ENCODE data around the gene RANBP9.

Gene RANBP9

DNA sequence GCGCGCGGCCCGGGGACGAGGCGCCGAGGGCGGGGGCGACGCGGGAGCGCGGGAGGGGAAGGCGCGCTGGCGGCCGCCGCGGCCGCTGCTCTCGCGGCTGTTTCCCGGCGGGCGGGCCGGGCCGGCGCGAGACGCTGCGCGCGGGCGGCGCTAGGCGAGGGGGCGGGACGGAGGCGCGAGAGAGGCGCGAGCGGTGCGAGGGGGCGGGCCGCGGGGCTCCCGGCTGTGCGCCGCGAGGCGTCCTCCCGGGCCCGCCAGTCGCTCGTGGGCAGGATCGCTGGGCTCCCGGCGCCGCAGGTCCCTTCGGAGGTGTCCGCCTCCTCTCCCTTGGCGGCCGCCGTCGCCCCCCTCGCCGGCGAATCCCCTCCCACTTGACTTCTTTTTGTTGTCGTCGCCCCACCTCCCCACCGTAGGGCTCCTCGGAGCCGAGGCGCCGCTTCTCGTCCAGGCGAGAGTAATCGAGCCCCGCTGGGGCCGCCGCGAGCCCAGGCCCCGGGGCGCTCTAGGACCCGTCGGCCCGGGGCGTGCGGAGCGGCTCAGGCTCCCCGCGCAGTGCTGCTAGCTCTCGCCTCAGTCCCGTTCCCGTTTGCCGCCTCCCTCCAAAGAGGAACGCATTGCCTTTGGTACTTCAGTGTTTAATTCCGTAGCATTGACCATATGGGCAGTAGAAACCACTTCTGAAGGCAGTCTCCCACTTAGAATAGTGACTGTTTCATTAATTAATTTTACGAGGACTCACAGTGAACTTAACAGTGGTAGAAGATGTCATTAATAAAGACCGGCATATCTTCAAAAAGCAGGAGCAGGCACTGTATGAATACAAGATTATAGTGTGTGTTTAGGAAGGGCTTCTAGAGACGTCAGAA lies at the start of gene RANBP9:
TSS of gene RANBP9 (minus strand) at position 103 of the 866 bp plus-strand sequence. CDS start 330 bp downstream, outside the sequence.
- DNase-seq = peak; percentile 83 to 96 (median 93)

DNA sequence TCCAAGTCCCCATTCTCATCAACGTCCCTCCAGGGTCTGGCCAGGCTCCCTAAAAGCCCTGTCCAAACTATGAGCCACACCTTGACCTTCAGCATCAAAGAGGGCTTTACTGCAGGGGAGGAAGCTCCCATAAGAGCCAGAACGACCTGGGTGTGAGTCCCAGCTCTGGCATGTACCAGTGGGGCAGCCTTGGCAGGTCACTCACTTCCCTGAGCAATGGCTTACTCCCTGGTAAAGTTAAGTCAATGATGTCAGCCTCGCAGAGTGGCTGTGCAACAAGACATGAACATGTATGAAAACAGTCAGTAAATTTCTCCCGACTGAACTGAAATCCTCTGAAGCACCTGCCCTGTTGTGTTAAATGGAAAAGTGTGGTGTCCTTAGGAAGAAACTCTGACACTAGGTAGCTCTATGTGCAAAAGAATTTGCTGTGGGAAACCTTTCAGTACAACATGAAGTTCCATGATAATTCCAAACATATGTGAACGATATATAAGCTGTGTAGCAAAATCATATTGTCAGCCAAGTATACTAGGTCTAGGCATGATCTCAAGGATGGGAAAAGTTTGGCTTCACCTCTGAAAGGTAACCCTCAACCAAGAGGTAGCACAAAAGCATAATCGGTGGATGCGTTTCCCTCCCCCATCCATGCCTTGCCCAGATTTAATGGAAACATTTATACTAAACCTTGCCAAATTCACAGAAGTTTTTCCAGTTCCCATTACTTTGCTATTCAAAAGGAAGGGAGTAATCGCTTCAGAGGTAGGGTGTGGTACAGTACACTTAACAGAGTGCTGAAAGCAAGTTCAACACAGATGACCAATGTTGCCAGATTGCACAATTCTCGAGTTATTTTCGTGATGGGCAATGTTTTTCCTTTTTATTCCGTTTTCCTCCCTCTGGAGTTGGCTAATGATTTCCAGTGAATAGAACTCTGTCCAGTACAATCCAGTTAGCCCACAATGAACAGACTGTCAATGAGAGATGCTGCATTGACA lies 49.0 kb upstream of the RANBP9 start:
- DNase-seq = peak; percentile 24 to 51 (median 34)

DNA sequence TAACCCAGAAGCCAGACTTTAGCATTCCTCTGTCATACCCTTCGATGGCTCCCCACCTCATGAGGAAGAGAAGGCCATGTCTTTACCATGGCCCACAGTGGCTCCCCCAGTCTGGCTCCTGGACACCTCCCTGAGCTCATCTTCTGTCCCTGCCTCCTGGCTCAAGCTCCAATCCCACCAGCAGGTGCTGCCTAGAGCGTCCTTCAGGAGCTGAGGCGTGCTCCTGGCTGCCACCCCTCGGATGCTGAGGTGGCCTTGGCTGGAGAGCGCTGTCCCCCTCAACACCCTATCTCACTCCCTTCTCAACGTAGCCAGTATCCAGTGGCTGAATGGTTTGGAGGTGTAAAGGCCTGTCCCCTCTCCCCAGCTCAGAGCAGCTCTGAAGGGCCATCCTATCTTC lies 47.4 kb upstream of the RANBP9 start:
- no peak for DNase-seq

DNA sequence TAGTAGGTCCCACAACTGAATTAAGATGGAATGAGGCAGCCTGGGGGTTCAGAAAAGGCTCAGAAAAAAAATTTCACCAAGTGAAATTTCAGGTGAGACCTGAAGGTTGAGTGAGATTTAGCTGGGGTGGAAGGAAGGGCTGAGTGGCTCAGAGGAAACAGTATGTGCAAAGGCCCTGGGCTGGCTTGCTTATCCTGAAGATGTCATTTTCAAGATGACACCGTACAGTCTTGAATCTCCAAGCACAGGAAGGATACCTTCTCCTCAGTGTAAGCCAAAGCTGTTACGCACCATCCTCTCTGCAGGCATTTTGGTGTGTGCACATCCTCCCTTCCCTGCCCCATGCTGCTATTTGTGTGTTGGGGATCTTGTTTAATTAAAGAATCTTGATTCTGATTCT lies 43.0 kb upstream of the RANBP9 start:
- no peak for DNase-seq

DNA sequence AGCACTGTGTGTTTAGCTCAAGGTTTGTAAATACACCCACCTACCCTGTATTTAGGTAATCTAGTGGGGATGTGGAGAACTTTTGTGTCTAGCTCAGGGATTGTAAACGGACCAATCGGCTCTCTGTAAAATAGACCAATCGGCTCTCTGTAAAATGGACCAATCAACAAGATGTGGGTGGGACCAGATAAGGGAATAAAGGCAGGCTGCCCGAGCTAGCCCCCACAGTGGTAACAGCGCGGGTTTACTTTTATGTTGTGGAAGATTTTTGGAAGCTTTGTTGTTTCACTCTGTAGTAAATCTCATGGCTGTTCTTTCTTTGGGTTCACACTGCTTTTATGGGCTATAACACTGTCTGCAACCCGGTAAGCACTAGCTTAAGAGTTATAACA lies 32.1 kb upstream of the RANBP9 start:
- no peak for DNase-seq

DNA sequence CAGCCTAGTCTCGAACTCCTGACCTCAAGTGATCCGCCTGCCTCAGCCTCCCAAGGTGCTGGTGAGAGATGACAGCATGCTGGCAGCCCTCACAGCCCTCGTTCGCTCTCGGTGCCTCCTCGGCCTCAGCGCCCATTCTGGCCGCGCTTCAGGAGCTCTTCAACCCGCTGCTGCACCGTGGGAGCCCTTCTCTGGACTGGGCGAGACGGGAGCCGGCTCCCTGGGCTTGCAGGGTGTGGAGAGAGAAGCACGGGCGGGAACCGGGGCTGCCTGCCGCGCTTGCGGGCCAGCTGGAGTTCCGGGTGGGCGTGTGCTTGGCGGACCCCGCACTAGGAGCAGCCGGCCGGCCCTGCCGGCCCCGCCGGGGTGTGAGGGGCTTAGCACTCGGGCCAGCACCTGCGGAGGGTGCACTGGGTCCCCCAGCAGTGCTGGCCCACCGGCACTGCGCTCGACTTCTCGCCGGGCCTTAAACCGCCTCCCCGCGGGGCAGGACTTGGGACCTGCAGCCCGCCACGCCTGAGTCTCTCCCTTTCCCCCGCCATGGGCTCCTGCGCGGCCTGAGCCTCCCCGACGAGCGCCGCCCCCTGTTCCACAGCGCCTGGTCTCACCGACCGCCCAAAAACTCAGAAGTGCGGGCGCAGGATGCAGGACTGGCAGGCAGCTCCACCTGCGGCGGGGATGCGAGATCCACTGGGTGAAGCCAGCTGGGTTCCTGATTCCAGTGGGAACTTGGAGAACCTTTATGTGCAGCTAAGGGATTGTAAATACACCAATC lies 31.5 kb upstream of the RANBP9 start:
- no peak for DNase-seq

DNA sequence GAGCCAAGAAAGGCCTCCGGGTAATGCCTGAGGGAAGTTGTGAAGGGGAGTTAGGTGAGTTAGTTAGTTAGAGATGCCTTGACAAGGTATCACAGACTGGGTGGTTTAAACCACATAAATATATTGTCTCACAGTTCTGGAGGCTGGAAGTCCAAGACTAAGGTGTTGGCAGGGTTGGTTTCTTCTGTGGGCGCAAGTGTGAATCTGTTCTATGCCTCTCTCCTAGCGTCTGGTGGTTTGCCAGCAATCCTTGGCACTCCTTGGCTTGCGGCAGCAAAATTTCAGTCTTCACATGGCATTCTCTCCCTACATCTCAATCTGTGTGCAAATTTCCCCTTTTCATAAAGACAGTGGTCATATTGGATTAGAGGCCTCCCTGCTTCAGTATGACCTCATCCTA lies 29.7 kb upstream of the RANBP9 start:
- DNase-seq = no peak

DNA sequence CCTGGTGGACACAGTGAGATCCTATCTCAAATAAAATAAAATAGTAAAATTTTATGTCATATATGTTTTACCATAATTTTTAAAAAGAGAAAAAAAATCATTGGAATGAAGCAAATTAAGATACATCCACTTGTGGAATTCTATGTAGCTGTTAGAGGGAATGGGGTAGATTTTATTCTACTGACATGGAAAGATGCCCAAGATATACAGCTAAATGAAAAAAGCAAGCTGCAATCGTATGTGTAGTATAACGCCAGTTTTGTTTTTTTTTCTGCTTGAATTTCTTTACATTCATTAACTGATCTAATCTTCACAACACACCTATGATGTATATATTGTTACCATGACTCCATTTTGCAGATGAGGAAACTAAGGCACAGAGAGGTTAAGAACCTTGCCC lies 23.4 kb upstream of the RANBP9 start:
- no peak for DNase-seq

DNA sequence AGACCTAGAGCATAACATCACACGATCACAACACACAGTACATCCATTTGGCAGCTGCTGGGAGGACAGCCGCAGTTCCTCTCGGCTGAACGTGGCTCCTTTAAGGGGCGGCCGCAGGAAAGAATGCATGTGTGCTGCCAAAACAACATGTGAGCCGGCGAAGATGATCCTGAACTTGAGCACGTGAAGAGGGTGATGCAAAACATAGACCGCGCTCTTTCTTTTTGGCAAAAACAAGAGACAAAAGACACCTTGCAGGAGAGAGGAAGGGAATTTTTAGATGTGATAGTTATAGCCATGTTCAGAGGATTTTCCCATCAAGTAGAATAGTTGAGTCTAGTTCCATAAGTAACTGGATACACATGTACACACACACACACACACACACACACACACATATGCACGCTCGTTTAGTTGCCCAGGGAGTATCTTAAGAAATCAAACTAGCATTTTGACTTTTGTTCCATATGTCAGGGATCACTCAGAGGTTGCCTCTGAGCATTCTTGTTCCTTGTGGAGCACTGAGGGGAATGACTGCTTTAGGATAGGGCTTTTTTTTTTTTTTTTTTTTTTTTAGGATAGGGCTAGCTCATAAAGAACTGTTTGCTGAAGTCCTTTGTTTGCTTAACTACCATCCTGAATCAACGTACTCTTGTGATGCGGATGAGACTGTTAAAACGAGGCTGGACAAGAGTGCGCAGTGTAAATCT lies 21.7 kb upstream of the RANBP9 start:
- DNase-seq = no peak

DNA sequence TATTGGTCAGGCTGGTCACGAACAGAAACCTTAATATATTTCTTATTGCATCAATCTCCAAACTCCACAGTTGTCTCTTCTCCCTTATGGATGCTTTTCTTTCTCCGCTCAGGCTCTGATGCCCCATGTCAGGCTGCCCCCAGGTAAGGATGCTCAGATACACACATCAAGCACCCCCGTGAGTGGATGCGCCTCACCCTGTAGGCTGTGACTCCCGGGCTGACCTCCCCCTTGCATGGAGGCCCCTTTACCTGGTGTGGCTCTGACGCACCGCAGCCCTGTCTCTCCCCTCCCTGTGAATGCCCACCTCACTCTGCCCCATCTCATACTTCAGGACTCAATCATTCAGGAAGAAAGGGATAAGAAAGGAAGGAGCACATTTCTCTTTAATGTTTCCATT lies 19.1 kb upstream of the RANBP9 start:
- DNase-seq = no peak

DNA sequence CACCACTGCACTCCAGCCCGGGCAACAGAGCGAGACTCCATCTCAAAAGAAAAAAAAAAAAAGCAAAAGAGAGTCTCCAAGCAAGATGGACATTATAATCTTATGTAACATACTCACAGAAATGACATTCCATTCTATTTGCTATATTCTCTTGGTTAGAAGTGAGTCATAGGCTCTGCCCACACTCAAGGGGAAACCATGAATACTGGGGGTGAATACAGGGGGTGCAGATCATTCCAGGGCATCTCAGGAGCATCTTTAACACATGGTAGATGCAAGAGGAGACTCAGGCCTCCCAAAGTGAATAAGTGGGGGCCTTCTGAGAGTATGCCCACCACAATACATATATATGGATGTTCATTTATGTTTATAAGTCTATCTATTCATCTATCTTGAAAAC lies 18.3 kb upstream of the RANBP9 start:
- peak in 2 of 3 donors; percentile 27 to 29 for DNase-seq

DNA sequence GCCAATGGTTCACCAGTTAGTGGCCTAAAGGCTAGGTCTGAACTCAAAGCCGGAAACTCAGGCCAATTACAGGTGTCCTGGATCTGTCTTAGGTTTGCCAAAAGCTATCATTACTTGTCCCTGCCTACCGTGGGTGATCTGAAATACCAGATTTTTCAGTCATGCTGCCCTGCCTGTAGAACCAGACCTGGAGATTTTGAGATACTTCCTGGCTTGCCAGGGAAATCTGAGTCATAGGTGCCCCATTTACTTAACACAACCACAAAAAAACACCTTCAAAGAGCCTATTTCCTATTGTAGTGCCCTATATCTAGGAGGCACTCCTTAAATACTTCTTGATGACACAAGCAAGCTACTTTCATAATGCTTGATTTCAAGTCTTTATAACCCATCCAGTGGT lies 13.9 kb upstream of the RANBP9 start:
- DNase-seq = no peak

DNA sequence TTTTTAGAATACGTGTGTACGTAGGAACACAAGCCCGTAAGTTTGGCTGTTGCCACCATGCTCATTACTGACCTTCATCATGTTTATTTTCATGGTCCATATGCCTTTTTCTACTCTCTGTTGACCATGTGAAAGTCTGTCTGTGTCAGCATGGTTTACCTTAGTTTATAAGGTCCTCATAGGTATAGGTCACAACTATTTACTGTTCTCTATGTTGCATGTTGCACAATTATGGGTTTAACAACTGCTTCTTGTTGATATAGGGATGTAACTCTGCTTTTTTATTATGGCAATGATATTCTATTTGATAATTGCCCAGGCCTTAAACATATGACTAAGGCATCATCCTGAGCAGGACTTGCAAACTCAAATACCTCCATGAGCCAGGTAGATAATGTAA lies 13.4 kb upstream of the RANBP9 start:
- no peak for DNase-seq

DNA sequence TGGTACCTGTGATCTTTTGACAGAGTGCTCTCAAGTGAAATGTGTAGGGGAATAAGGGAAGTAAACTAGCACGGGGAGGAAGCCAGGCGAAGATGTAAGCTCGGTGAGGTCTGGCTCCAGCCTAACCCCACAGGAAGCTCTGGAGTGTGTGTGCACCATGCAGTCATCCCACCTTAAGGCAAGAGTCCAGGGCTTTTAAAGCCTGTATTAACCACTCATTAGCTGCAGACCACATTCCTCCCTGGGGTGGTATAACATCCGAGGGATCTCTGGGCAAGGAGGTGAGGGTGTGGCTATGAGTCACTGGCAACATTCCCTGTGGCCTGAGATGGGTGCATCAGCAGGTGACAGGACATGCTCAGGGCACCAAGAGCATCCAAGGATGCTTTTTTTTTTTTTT lies 12.5 kb upstream of the RANBP9 start:
- no peak for DNase-seq

DNA sequence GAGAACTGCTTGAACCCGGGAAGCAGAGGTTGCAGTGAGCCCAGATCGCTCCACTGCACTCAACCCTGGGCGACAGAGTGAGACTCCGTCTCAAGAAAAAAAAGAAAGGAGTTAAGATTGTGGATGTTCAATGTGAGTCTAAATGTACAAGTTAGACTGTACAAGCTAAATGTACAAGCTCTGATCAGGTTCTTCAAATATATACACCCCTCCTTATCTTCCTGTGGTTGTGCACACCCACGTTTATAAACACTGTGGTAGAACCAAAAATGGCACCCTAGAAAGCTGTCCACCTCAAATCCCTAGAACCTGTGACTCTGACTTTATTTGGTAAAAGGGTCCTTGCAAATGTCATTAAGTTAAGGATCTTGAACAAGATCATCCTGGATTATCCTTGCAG lies 11.2 kb upstream of the RANBP9 start:
- DNase-seq = no peak

DNA sequence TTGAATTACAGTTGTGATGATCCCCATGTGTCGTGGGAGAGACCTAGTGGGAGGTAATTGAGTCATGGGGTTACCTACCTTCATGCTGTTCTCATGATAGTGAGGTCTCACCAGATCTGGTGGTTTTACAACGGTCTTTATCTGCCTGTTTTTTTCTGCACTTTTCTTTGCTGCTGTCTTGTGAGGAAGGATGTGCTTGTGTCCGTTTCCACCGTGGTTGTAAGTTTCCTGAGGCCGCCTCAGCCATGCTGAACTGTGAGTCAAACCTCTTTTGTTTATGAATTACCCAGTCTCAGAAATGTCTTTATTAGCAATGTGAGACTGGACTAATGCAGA lies 6.5 kb upstream of the RANBP9 start:
- no peak for DNase-seq

DNA sequence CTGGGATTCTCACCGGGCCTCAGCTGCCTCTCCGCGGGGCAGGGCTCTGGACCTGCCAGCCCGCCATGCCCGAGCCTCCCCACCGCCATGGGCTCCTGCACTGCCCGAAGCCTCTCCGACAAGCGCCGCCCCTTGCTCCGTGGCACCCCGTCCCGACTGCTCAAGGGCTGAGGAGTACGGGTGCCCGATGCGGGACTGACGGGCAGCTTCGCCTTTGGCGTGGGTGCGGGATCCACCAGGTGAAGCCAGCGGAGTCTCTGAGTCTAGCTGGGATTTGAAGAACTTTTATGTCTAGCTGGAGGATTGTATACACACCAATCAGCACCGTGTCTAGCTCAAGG lies 5.3 kb upstream of the RANBP9 start:
- no peak for DNase-seq

DNA sequence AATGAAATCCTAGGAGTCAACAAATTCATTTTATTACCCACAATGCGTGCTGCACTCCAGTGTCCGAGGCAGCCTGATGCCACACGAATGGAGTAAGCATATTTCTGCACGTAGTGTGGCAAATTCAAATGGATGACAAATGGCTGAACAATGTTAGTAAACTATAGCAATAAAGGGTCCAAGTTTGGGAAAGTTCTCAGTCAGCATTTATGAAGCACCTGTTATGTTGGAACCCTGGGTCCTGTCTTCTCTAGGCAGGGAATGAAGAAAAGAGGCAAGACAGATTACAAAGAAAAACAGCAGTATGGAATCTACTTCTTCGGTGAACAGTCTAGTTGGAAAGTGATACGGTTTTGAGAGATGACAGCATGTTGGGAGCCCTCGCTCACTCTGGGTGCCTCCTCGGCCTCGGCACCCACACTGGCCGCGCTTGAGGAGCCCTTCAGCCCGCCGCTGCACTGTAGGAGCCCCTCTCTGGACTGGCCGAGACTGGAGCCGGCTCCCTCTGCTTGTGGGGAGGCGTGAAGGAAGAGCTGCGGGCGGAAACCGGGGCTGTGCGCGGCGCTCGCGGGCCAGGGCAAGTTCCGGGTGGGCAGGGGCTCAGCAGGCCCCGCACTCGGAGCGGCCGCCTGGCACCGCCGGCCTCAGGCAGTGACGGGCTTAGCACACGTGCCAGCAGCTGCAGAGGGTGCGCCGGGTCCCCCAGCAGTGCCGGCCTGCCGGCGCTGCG lies 4.8 kb upstream of the RANBP9 start:
- DNase-seq = no peak

DNA sequence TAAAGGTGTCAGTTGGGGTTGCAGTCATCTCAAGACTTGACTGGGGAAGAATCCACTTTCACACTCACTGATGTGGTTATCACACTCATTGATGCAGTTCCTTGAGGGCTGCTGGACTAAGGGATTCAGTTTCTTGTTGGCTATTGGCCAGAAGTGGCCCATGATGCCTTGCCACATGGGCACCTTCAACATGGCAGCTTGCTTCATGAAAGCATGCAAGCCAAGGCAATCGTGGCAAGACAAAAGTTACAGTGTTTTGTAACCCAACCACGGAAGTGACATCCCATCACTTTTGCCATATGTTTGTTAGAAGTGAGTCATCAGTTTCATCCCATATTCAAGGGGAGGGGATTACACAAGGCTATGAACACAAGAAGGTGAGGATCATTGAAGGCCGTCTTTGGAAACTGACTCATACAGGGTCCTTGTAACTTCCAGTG lies 3.8 kb upstream of the RANBP9 start:
- DNase-seq = peak; percentile 69 to 85 (median 82)

DNA sequence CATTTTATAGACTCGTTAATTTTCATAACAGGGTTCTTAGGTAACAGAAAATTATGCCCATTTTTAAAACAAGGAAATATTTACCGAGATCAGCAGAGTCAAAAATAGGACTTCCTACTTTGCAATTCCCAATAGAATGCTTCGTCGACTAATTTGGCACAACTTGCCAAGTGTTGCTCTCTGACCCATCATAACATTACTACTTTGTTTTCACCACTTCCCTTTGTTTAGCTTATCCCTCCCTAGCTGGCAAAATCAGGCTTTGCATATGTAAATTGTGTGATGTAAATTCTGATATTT lies 914 bp upstream of the RANBP9 start:
- peak; percentile 52 to 75 (median 74) for DNase-seq

DNA sequence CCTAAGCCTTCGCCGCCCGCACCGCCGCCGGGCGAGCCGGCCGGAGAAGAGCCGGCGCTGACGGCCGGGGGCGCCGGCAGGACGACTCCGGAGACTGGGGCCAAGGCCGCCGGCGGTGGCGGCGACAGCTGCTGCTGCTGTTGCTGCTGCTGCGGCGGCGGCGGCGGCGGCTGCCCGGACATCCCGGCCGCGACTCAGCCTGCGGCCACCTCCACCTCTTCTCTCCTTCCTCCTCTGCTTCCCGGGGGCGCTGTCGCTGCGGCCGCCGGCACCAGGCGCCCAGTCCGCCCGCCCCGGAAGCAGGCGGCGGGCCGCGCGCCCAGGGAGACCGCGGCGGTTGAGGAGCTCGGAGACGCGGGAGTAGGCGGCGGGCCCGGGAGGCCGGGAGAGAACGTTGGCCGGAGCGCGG lies 307 bp downstream of the RANBP9 start:
- DNase-seq = no peak
